Nucleus accumbens (tissue), 56 donors: Measurements from ENCODE around the gene PTH.

Experiments used
- DNase-seq, 56 donors: peaks; one replicate each; lab custom pipeline; 2025; lab: John Stamatoyannopoulos, UW

PTH gene

DNA sequence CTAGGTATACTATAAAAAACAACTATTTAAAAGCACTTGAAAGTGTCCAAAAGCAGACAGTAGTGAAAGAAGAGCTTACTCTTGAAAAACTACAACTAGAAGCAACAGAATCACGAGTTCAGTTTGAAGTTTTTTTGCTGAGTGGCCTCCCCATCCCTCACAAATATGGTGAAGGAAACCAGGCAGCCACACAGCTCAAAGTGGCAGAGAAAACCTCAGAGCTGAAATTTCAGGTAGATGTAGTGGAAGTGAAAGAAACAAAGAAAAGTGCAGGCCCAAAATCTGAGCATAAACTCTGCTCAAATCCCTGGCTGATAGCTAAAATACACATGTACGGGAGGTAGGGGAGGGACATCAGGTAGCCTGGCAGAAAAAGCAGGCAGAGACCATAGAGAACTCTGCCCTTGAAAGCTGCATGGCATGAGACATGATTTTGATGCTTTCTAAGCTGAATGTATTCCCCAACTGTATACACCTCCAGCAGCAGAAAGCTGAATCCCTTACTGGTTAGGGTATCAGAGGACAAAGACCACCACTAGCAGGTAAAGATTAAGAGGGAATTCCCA is 44.9 kb downstream of the PTH start:
- no peak for DNase-seq

DNA sequence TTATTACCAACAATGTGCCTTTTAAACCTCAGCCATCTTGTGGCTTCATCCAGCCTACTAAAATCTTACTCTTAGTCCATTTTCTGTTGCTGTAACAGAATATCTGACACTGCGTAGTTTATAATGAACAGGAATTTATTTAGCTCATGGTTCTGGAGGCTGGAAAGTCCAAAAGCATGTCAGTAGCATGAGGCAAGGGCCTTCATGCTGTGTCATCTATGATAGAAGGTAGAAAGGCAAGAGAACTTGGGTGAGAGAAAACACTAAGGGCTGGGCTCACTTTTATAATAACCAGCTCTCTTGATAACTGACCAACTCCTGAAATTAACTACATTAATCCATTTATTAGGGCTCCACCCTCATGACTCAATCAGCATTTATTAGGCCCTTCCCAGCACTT is 46.3 kb downstream of the PTH start:
- no peak for DNase-seq

DNA sequence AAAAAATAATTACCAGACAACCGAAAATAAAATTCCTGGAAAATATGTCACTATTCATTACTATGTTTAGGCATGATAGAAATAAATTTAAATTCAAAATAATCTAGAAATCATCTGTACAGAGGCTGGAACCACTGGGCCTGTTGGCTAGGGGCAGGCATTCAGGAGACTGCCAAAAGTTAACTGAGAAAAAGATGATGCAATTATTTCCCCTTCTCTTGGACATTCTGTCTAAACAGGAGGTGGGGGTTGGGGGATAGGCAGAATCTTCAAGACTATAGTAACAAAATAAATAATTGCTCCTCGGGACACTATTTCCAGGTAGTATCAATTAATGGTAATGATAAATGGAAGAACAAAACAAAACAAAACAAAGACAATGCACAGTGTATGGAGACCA is 46.9 kb downstream of the PTH start:
- peak in 1 of 56 donors; percentile 6 for DNase-seq

DNA sequence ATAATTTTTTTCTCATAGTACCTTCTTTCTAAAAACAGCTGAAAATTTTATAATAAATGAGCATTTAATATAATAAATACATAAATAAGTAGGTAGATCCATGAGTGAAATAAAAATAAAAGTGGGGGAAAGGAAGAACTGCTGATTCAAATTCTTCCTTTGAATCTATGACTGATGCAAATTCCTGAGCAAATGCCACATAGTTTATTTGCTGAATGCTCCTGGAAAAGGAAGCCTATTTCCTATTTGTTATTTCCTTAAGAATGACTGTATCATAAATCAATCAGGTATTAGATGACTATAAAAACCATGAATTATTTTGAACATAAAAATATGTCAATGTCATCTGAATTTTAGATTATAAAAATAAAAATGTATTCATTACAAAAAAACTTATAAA is 49.4 kb downstream of the PTH start:
- no peak for DNase-seq

DNA sequence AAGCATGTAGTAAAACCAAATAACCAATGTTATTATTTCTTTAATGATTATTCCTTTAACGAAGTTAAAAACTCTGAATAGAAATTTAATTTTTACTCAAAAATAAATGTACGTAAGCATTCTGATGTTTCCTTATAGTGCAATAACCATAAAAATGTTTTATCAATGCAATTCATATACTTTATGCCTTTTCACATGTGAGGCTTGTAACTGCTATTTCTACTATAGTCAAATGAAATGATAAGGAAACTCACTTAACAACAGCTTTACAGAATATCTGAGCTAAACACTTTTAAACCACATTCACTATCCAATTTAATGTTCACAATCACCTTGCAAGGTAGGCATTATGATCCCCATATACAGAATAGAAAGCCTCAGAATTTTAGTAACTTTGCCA is 50.2 kb downstream of the PTH start:
- no peak for DNase-seq
